HCT116 (cell line): ENCODE results near the gene SNX1. TPM values are rescaled to one million over a fixed set of nuclear protein-coding genes. Genes with fewer than 3 reads are reported as not detected.

Source experiments
- ATAC-seq: fragments of 200-7000 bp; cut with Tn5 transposase; 2 replicates; pipeline ENCODE4 v1.9.1; 2020; ENCODE audit warnings: mild to moderate bottlenecking, moderate library complexity
- BruUV-seq: library from RNA; stranded (reverse); fragments of 400-500 nt; replicated peaks from 2 replicates; lab custom pipeline; 2021; lab: Mats Ljungman, UMichigan
- CTCF ChIA-PET: fragments of 300-600 bp; sonication (Branson Sonifier 250); formaldehyde crosslinking; loops from one replicate; lab custom pipeline; 2021; ENCODE audit warnings: antibody characterized with exemption; lab: Charles Lee
- POLR2A ChIA-PET: fragments of 300-600, 350-600 bp; sonication (Branson Sonifier 250); formaldehyde crosslinking; loops from one replicate; lab custom pipeline; 2021; ENCODE audit warnings: antibody characterized with exemption; lab: Charles Lee
- RAD21 ChIA-PET, 2 experiments: fragments of 300-600 bp; sonication (Branson Sonifier 250); formaldehyde crosslinking; loops; one replicate each; lab custom pipeline; 2023; ENCODE audit warnings: low total read pairs in 2 of 2; ENCODE audit not compliant: uncharacterized antibody in 2 of 2, unreplicated experiment in 2 of 2, low non-redundant PET in 1 of 2; lab: Charles Lee
- DNase-seq: peaks from one replicate; pipeline ENCODE4 v3.0.0-alpha.2; 2010; ENCODE audit warnings: low read depth, low spot score
- H2AFZ ChIP-seq: fragments of 200-600 bp; shearing (Covaris generic), sonication (generic); 2 replicates; pipeline ENCODE4 v1.6.1; 2017; ENCODE audit warnings: low read depth, mixed run types, mixed read lengths, antibody characterized with exemption, low read length; ENCODE audit not compliant: poor library complexity, severe bottlenecking
- H3K27ac ChIP-seq: 2 replicates; pipeline ENCODE4 v1.5.1; 2012; ENCODE audit warnings: low read depth, low read length
- H3K27me3 ChIP-seq: fragments of 200-600 bp; sonication (generic); 2 replicates; pipeline ENCODE4 v1.6.1; 2016; ENCODE audit warnings: mixed run types, low read length, mixed read lengths; ENCODE audit not compliant: insufficient read depth
- H3K36me3 ChIP-seq, 2 experiments: fragments of 200-500 bp in 1 of 2; fragments of 200-600 bp in 1 of 2; sonication (Bioruptor generic) in 1 of 2; sonication (generic) in 1 of 2; 2 replicates each; pipeline versions ENCODE4 v1.5.1 to v1.6.1; 2014 to 2016; ENCODE audit warnings: low read length in 2 of 2, inconsistent platforms in 1 of 2, mixed read lengths in 1 of 2, mixed run types in 1 of 2; ENCODE audit not compliant: insufficient read depth in 2 of 2, control insufficient read depth in 1 of 2
- H3K4me1 ChIP-seq, 2 experiments: fragments of 200-600 bp in 1 of 2; sonication (generic) in 1 of 2; 2 replicates each; pipeline versions ENCODE4 v1.5.1 to v1.6.1; 2012 to 2017; ENCODE audit warnings: low read length in 2 of 2, inconsistent platforms in 1 of 2, mild to moderate bottlenecking in 1 of 2, mixed read lengths in 1 of 2, mixed run types in 1 of 2, moderate library complexity in 1 of 2; ENCODE audit not compliant: insufficient read depth in 2 of 2, control insufficient read depth in 1 of 2
- H3K4me2 ChIP-seq: fragments of 200-600 bp; sonication (generic); 2 replicates; pipeline ENCODE4 v1.6.1; 2017; ENCODE audit warnings: mixed run types, low read length, mixed read lengths
- H3K4me3 ChIP-seq, 2 experiments: fragments of 200-600 bp in 1 of 2; sonication (generic) in 1 of 2; replicated peaks in 1 of 2; 2 replicates each; pipeline ENCODE4 v1.5.1; 2011 to 2016; ENCODE audit warnings: low read length in 2 of 2, control low read depth in 1 of 2, low read depth in 1 of 2, mild to moderate bottlenecking in 1 of 2, mixed read lengths in 1 of 2, mixed run types in 1 of 2
- H3K79me2 ChIP-seq: fragments of 200-600 bp; sonication (generic); 2 replicates; pipeline ENCODE4 v1.6.1; 2017; ENCODE audit warnings: mild to moderate bottlenecking, mixed run types, low read length, moderate library complexity, mixed read lengths; ENCODE audit not compliant: insufficient read depth
- H3K9ac ChIP-seq: fragments of 200-600 bp; sonication (generic); 2 replicates; pipeline ENCODE4 v1.6.1; 2016; ENCODE audit warnings: low read length, mixed read lengths
- H3K9me2 ChIP-seq: fragments of 200-600 bp; sonication (generic), shearing (Covaris generic); 2 replicates; pipeline ENCODE4 v1.6.1; 2017; ENCODE audit warnings: mixed run types, mild to moderate bottlenecking, moderate library complexity; ENCODE audit not compliant: insufficient read depth
- H3K9me3 ChIP-seq, 2 experiments: fragments of 200-500 bp in 1 of 2; fragments of 200-600 bp in 1 of 2; sonication (Bioruptor generic) in 1 of 2; sonication (generic) in 1 of 2; 2 replicates each; pipeline ENCODE4 v1.6.1; 2014 to 2017; ENCODE audit warnings: low read length in 2 of 2, mixed read lengths in 2 of 2, inconsistent platforms in 1 of 2, low read depth in 1 of 2, mild to moderate bottlenecking in 1 of 2, mixed run types in 1 of 2, moderate library complexity in 1 of 2; ENCODE audit not compliant: control insufficient read depth in 1 of 2, insufficient read depth in 1 of 2
- H4K20me1 ChIP-seq: fragments of 200-600 bp; sonication (generic), shearing (Covaris generic); 2 replicates; pipeline ENCODE4 v1.6.1; 2017; ENCODE audit warnings: mixed run types, mild to moderate bottlenecking, moderate library complexity; ENCODE audit not compliant: insufficient read depth
- ATF3 ChIP-seq: IDR thresholded peaks from 2 replicates; pipeline ENCODE4 v1.6.1; 2012
- CTCF ChIP-seq, 3 experiments: fragments of 200-600 bp in 1 of 3; sonication (generic) in 1 of 3; IDR thresholded peaks in 2 of 3; conservative IDR thresholded peaks in 1 of 3; 2 replicates each; pipeline ENCODE4 v1.5.1; 2012 to 2017; ENCODE audit warnings: low read depth in 2 of 3, low read length in 2 of 3, antibody characterized with exemption in 1 of 3, borderline replicate concordance in 1 of 3, control low read depth in 1 of 3, mild to moderate bottlenecking in 1 of 3, mixed read lengths in 1 of 3, mixed run types in 1 of 3, moderate library complexity in 1 of 3; ENCODE audit not compliant: insufficient read depth in 1 of 3
- EZH2 ChIP-seq: fragments of 200-600 bp; sonication (generic); IDR thresholded peaks from 2 replicates; pipeline ENCODE4 v1.6.1; 2017; ENCODE audit warnings: antibody characterized with exemption, mixed run types
- EZH2phosphoT487 ChIP-seq: fragments of 200-600 bp; IDR thresholded peaks from 2 replicates; pipeline ENCODE4 v1.6.1; 2018; ENCODE audit warnings: antibody characterized with exemption, borderline replicate concordance
- MAX ChIP-seq: IDR thresholded peaks from 2 replicates; pipeline ENCODE4 v1.6.1; 2012
- POLR2AphosphoS5 ChIP-seq: IDR thresholded peaks from 2 replicates; pipeline ENCODE4 v1.6.1; 2011; ENCODE audit warnings: mild to moderate bottlenecking, low read depth, low read length, moderate library complexity
- ZFX ChIP-seq: fragments of 450-650 bp; IDR thresholded peaks from 2 replicates; pipeline ENCODE4 v1.6.1; 2017
- intact Hi-C: fragments of 100-400 bp; cut with micrococcal nuclease; formaldehyde crosslinking; loops from 2 replicates; pipeline ENCODE4 v1.10.0; 2022
- total RNA-seq: library from RNA; stranded (reverse); gene quantifications from one replicate; pipeline ENCODE4 v1.2.1, GENCODE V29; 2021; ENCODE audit not compliant: unreplicated experiment

Gene SNX1
- total RNA-seq, 1 experiment from 2014 or later, result 91.9 TPM

- Histone ChIP-seq H2AFZ (peak within 1 kb of the TSS; percentile 67), H3K79me2 (no peaks in the 10 kb centered on the region), H4K20me1 (no peaks in the 10 kb centered on the region), H3K9ac (peak within 1 kb of the TSS; percentile 72), H3K27me3 (no peaks in the 10 kb centered on the region), H3K4me2 (peak within 1 kb of the TSS; percentile 91), H3K9me2 (no peaks in the 10 kb centered on the region), H3K9me3 (no peaks in the 10 kb centered on the region), H3K4me1 (peaks cover 6 to 35% of the 10 kb centered on the region in 2 experiments), H3K4me3 (peak within 1 kb of the TSS; percentile 77 to 78), H3K36me3 (peaks cover 12 to 18% of the 10 kb centered on the region in 2 experiments; a peak in 3 of 4 replicates), H3K27ac (peak within 1 kb of the TSS; percentile 53; the same call in 1 of the 2 replicates)
- ChIA-PET CTCF (interaction anchor here (1.7 to 2.5 kb wide), 2 partner anchors 11 to 542 kb away, joined by 5 to 23 read pairs; partner anchors contain the start of gene PPIB), RAD21 (no interaction called here), POLR2A (interaction anchor here (0.6 to 2.7 kb wide), 3 partner anchors 11 to 60 kb away, joined by 3 to 12 read pairs (median 3); partner anchors contain the start of gene PPIB)
- no TSS peak for BruUV-seq
- TF ChIP-seq ATF3 (no peak), MAX (no peak; the same call in 1 of the 2 replicates), CTCF (IDR thresholded peaks at IDR 0.05 in 2 of 3, conservative IDR thresholded peaks at IDR 0.05 in 1 of 3; ENCODE audit: borderline replicate concordance in 1 of 3, insufficient read depth in 1 of 3, low read depth in 2 of 3, low read length in 2 of 3) (no peak), EZH2 (no peak), EZH2phosphoT487 (no peak), POLR2AphosphoS5 (peak; percentile 61), ZFX (peak; percentile 64; the same call in 1 of the 2 replicates)
- intact Hi-C loops, result loop anchor here (5.0 kb wide), 3 partner anchors 55 to 540 kb away; partner anchors contain the start of genes CSNK1G1 and SNX1
- DNase-seq (no peak), ATAC-seq (peak; percentile 11)
Measured at GRCh38 chr15:64151727-64152506, 56.1 kb downstream of the SNX1 start, which contains the start of gene SNX22. Gene SNX22, plus strand, starts transcription at chr15:64151731. Its CDS starts 45 bp downstream, at chr15:64151776.
